ENCODE results near the gene FOXE3. TPM values are rescaled to one million over a fixed set of nuclear protein-coding genes. Genes with fewer than 3 reads are reported as not detected.

Gene FOXE3
- total RNA-seq, 1 experiment from 2014 or later: 0.28 TPM

GRCh38 chr1:47399846-47400155, 16.3 kb upstream of the FOXE3 start:
- H3K27ac ChIP-seq: no peak overlapping the region
- no peak for TF ChIP-seq EZH2 (IDR thresholded peaks at IDR 0.05; ENCODE audit: low read depth)
- TF ChIP-seq, protein P1, sequence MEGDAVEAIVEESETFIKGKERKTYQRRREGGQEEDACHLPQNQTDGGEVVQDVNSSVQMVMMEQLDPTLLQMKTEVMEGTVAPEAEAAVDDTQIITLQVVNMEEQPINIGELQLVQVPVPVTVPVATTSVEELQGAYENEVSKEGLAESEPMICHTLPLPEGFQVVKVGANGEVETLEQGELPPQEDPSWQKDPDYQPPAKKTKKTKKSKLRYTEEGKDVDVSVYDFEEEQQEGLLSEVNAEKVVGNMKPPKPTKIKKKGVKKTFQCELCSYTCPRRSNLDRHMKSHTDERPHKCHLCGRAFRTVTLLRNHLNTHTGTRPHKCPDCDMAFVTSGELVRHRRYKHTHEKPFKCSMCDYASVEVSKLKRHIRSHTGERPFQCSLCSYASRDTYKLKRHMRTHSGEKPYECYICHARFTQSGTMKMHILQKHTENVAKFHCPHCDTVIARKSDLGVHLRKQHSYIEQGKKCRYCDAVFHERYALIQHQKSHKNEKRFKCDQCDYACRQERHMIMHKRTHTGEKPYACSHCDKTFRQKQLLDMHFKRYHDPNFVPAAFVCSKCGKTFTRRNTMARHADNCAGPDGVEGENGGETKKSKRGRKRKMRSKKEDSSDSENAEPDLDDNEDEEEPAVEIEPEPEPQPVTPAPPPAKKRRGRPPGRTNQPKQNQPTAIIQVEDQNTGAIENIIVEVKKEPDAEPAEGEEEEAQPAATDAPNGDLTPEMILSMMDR (conservative IDR thresholded peaks at IDR 0.05): no peak
- no peaks in the 10 kb centered on the region for H3K36me3 ChIP-seq (ENCODE audit: low read depth)
- DNase-seq: no peak
- intact Hi-C loops (cut with micrococcal nuclease; ENCODE audit: unreplicated experiment): no loop called here
- BruUV-seq (replicated peaks): no TSS peak
- no peak overlapping the region for H2AFZ ChIP-seq
- ChIA-PET CTCF (interaction anchor here (0.6 kb wide), 1 partner anchor 32 kb away, joined by 3 read pairs; no protein-coding TSS in a partner anchor), POLR2A (ENCODE audit: unreplicated experiment) (no interaction called here)
- H3K4me2 ChIP-seq: no peak overlapping the region
- H4K20me1 ChIP-seq (ENCODE audit: insufficient read depth): no peaks in the 10 kb centered on the region
- H3K79me2 ChIP-seq (ENCODE audit: low read depth): no peaks in the 10 kb centered on the region
- H3K9me2 ChIP-seq (ENCODE audit: insufficient read depth): no peaks in the 10 kb centered on the region
- no peaks in the 10 kb centered on the region for H3F3A ChIP-seq (ENCODE audit: insufficient read depth, low read depth)
- H3K27me3 ChIP-seq (ENCODE audit: insufficient read depth, low read depth): no peaks in the 10 kb centered on the region
- no peaks in the 10 kb centered on the region for H3K9me3 ChIP-seq (ENCODE audit: insufficient read depth, low read depth)
- H3K4me3 ChIP-seq: no peak overlapping the region
- no peaks in the 10 kb centered on the region for H3K4me1 ChIP-seq (replicated peaks; ENCODE audit: insufficient read depth)

GRCh38 chr1:47401761-47402160, 14.3 kb upstream of the FOXE3 start:
- Histone ChIP-seq H3K4me2 (no peak overlapping the region), H4K20me1 (ENCODE audit: insufficient read depth) (no peaks in the 10 kb centered on the region), H3K9me2 (ENCODE audit: insufficient read depth) (no peaks in the 10 kb centered on the region), H3K4me3 (no peak overlapping the region), H3F3A (ENCODE audit: insufficient read depth, low read depth) (no peaks in the 10 kb centered on the region), H3K4me1 (replicated peaks; ENCODE audit: insufficient read depth) (no peaks in the 10 kb centered on the region), H3K36me3 (ENCODE audit: low read depth) (no peaks in the 10 kb centered on the region), H2AFZ (no peak overlapping the region), H3K27me3 (ENCODE audit: insufficient read depth, low read depth) (no peaks in the 10 kb centered on the region), H3K9me3 (ENCODE audit: insufficient read depth, low read depth) (no peaks in the 10 kb centered on the region), H3K27ac (no peak overlapping the region), H3K79me2 (ENCODE audit: low read depth) (no peaks in the 10 kb centered on the region)
- no TSS peak for BruUV-seq (replicated peaks)
- intact Hi-C loops (cut with micrococcal nuclease; ENCODE audit: unreplicated experiment): no loop called here
- no peak for DNase-seq
- ChIA-PET POLR2A (ENCODE audit: unreplicated experiment) (no interaction called here), CTCF (interaction anchor here (0.6 kb wide), 1 partner anchor 36 kb away, joined by 8 read pairs; the partner anchor contains the start of gene FOXD2)
- TF ChIP-seq, protein P1 (conservative IDR thresholded peaks at IDR 0.05): no peak
- TF ChIP-seq EZH2 (IDR thresholded peaks at IDR 0.05; ENCODE audit: low read depth): no peak

GRCh38 chr1:47402591-47402990, 13.5 kb upstream of the FOXE3 start:
- Histone ChIP-seq H3K4me1 (replicated peaks; ENCODE audit: insufficient read depth) (no peaks in the 10 kb centered on the region), H3K79me2 (ENCODE audit: low read depth) (no peaks in the 10 kb centered on the region), H3K27ac (no peak overlapping the region), H2AFZ (no peak overlapping the region), H3K4me3 (no peak overlapping the region), H3K9me2 (ENCODE audit: insufficient read depth) (no peaks in the 10 kb centered on the region), H3K4me2 (no peak overlapping the region), H3K36me3 (ENCODE audit: low read depth) (no peaks in the 10 kb centered on the region), H3F3A (ENCODE audit: insufficient read depth, low read depth) (no peaks in the 10 kb centered on the region), H3K27me3 (ENCODE audit: insufficient read depth, low read depth) (no peaks in the 10 kb centered on the region), H3K9me3 (ENCODE audit: insufficient read depth, low read depth) (no peaks in the 10 kb centered on the region), H4K20me1 (ENCODE audit: insufficient read depth) (no peaks in the 10 kb centered on the region)
- POLR2A ChIA-PET (ENCODE audit: unreplicated experiment): no interaction called here
- intact Hi-C loops (cut with micrococcal nuclease; ENCODE audit: unreplicated experiment): no loop called here
- peak in 1 of 2 experiments; percentile 41 for DNase-seq
- CTCF ChIA-PET: interaction anchor here (0.5 kb wide), 1 partner anchor 35 kb away, joined by 5 read pairs; the partner anchor contains the start of gene FOXD2
- TF ChIP-seq, protein P1 (conservative IDR thresholded peaks at IDR 0.05): no peak
- no peak for TF ChIP-seq EZH2 (IDR thresholded peaks at IDR 0.05; ENCODE audit: low read depth)
- BruUV-seq (replicated peaks): no TSS peak

Data from PC-9 (cell line).